C4-2B (cell line): ENCODE data around the gene MCEE.

Source experiments
- ZFX ChIP-seq: fragments of 450-650 bp; IDR thresholded peaks from 2 replicates; pipeline ENCODE4 v1.6.1; 2017
- TF ChIP-seq, protein P1 (sequence below): fragments of 450-650 bp; conservative IDR thresholded peaks from 2 replicates; pipeline ENCODE4 v1.5.1; 2017; ENCODE audit warnings: mild to moderate bottlenecking

DNA sequence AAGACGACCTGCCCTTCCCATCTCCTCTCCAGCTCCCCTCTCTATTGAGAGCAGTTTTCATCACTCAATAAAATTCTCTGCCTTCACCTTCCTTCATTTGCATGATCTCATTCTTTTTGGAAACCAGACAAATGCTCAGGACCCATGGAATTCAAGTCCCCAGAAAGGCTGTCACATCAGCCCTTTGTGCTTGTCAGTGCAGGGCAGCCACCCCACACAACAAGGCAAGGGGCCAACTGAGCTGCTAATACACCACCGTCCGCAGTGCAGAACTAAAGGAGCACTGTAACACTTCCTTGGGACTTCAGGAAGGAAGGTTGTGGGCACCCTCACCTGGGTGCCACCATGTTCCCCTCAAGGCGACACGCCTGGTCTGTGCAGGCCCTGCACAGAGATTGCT lies 26.2 kb downstream of the MCEE start:
- TF ChIP-seq, protein P1, sequence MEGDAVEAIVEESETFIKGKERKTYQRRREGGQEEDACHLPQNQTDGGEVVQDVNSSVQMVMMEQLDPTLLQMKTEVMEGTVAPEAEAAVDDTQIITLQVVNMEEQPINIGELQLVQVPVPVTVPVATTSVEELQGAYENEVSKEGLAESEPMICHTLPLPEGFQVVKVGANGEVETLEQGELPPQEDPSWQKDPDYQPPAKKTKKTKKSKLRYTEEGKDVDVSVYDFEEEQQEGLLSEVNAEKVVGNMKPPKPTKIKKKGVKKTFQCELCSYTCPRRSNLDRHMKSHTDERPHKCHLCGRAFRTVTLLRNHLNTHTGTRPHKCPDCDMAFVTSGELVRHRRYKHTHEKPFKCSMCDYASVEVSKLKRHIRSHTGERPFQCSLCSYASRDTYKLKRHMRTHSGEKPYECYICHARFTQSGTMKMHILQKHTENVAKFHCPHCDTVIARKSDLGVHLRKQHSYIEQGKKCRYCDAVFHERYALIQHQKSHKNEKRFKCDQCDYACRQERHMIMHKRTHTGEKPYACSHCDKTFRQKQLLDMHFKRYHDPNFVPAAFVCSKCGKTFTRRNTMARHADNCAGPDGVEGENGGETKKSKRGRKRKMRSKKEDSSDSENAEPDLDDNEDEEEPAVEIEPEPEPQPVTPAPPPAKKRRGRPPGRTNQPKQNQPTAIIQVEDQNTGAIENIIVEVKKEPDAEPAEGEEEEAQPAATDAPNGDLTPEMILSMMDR, result no peak
- no peak for TF ChIP-seq ZFX
